ENCODE results near the gene LRRC8D. TPM values are rescaled to one million over a fixed set of nuclear protein-coding genes. Genes with fewer than 3 reads are reported as not detected.
"Not testable (repeated sequence)": the region's sequence is repeated elsewhere in the genome, so short reads cannot be mapped to it uniquely, and the experiment has no call there.

The LRRC8D gene
- 6.2 TPM for total RNA-seq
- long read RNA-seq, partial matches to known transcripts: 0 of 2 reads
- long read RNA-seq, other reads (novel, unspliced or antisense): 2 of 2 reads

- ATAC-seq (peak; percentile 95), DNase-seq (ENCODE audit: missing footprints) (peak; percentile 92)
- intact Hi-C loops (cut with DNase I): loop anchor here (5.0 kb wide), 1 partner anchor 167 kb away; no protein-coding TSS in a partner anchor
Observed at GRCh38 chr1:89820422-89821321, at the start of gene LRRC8D. Gene LRRC8D (plus strand): TSS chr1:89821032. CDS start chr1:89933069, 112,037 bp downstream.

GRCh38 chr1:89771991-89772560, 48.8 kb upstream of the LRRC8D start:
- intact Hi-C loops (cut with DNase I): no loop called here
- no peak for ATAC-seq

GRCh38 chr1:89776104-89776503, 44.7 kb upstream of the LRRC8D start:
- intact Hi-C loops (cut with DNase I); DNase-seq (ENCODE audit: missing footprints); ATAC-seq: not testable (repeated sequence)

More at GRCh38 chr1:89771991-89772560, 48.8 kb upstream of the LRRC8D start:
- DNase-seq (ENCODE audit: missing footprints): no peak

- ATAC-seq; DNase-seq (ENCODE audit: missing footprints); intact Hi-C loops (cut with DNase I): not testable (repeated sequence)
Observed at GRCh38 chr1:89777271-89777670, 43.6 kb upstream of the LRRC8D start.

GRCh38 chr1:89779151-89779940, 41.5 kb upstream of the LRRC8D start:
- ATAC-seq (no peak), DNase-seq (ENCODE audit: missing footprints) (no peak)
- intact Hi-C loops (cut with DNase I): no loop called here

GRCh38 chr1:89780721-89781120, 40.1 kb upstream of the LRRC8D start:
- no peak for ATAC-seq
- DNase-seq (ENCODE audit: missing footprints): no peak
- intact Hi-C loops (cut with DNase I): no loop called here

GRCh38 chr1:89781494-89782126, 39.2 kb upstream of the LRRC8D start:
- intact Hi-C loops (cut with DNase I): no loop called here
- DNase-seq (ENCODE audit: missing footprints): no peak
- no peak for ATAC-seq

- ATAC-seq (no peak), DNase-seq (ENCODE audit: missing footprints) (no peak)
- intact Hi-C loops (cut with DNase I): no loop called here
Observed at GRCh38 chr1:89786628-89787214, 34.1 kb upstream of the LRRC8D start.

- ATAC-seq: no peak
- intact Hi-C loops (cut with DNase I): no loop called here
Observed at GRCh38 chr1:89790592-89790991, 30.2 kb upstream of the LRRC8D start.

GRCh38 chr1:89791064-89791726, 29.6 kb upstream of the LRRC8D start:
- intact Hi-C loops (cut with DNase I): no loop called here
- no peak for ATAC-seq
- no peak for DNase-seq (ENCODE audit: missing footprints)

More at GRCh38 chr1:89790592-89790991, 30.2 kb upstream of the LRRC8D start:
- no peak for DNase-seq (ENCODE audit: missing footprints)

- no peak for ATAC-seq
- no peak for DNase-seq (ENCODE audit: missing footprints)
- intact Hi-C loops (cut with DNase I): no loop called here
Observed at GRCh38 chr1:89794406-89794805, 26.4 kb upstream of the LRRC8D start.

- intact Hi-C loops (cut with DNase I); ATAC-seq: not testable (repeated sequence)
Observed at GRCh38 chr1:89795571-89795970, 25.3 kb upstream of the LRRC8D start.

GRCh38 chr1:89797876-89798275, 23.0 kb upstream of the LRRC8D start:
- intact Hi-C loops (cut with DNase I); ATAC-seq; DNase-seq (ENCODE audit: missing footprints): not testable (repeated sequence)

More at GRCh38 chr1:89795571-89795970, 25.3 kb upstream of the LRRC8D start:
- DNase-seq (ENCODE audit: missing footprints): not testable (repeated sequence)

- intact Hi-C loops (cut with DNase I): no loop called here
- no peak for ATAC-seq
- DNase-seq (ENCODE audit: missing footprints): no peak
Observed at GRCh38 chr1:89799495-89799894, 21.3 kb upstream of the LRRC8D start.

GRCh38 chr1:89800022-89800655, 20.7 kb upstream of the LRRC8D start:
- ATAC-seq (no peak), DNase-seq (ENCODE audit: missing footprints) (no peak)
- intact Hi-C loops (cut with DNase I): no loop called here

- no peak for ATAC-seq
- DNase-seq (ENCODE audit: missing footprints): no peak
- intact Hi-C loops (cut with DNase I): no loop called here
Observed at GRCh38 chr1:89800718-89801117, 20.1 kb upstream of the LRRC8D start.

GRCh38 chr1:89802051-89802450, 18.8 kb upstream of the LRRC8D start:
- intact Hi-C loops (cut with DNase I): loop anchor here (2.0 kb wide), 1 partner anchor 33 kb away; no protein-coding TSS in a partner anchor
- DNase-seq (ENCODE audit: missing footprints) (no peak), ATAC-seq (no peak)

All from Right ventricle myocardium inferior (tissue), 1 donor.